ENCODE results near the gene ADCY5.

The ADCY5 gene

GRCh38 chr3:123406598-123406997 is 42.3 kb downstream of the ADCY5 start:
- no peak for DNase-seq (ENCODE audit: low read depth, low spot score)

- no peak for DNase-seq (ENCODE audit: low read depth, low spot score)
These were observed 42.9 kb downstream of the ADCY5 start for GRCh38 chr3:123405936-123406510.

DNA sequence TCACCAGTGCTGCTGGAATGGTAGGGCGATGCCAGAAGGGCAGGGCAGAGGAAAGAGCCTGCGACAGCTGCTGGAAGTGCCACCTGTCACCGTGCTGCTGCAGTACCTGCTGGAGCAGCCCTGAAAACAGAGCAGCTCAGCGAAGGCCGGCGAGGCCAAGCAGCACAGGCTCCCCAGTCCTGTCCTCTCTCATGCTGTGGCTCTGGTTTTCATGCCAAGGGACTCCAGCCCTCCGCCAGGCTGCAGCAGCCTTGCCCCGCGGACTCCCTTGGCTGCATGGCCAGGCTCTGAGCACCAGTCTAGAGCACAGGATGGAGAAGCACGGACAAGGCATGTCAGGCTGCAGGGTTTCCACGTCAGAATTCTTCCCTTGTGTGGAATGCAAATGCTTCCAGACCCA is 43.9 kb downstream of the ADCY5 start:
- DNase-seq (ENCODE audit: low read depth, low spot score): no peak

GRCh38 chr3:123404391-123404790 is 44.5 kb downstream of the ADCY5 start:
- no peak for DNase-seq (ENCODE audit: low read depth, low spot score)

GRCh38 chr3:123401836-123402530 is 46.9 kb downstream of the ADCY5 start:
- DNase-seq (ENCODE audit: low read depth, low spot score): no peak

DNA sequence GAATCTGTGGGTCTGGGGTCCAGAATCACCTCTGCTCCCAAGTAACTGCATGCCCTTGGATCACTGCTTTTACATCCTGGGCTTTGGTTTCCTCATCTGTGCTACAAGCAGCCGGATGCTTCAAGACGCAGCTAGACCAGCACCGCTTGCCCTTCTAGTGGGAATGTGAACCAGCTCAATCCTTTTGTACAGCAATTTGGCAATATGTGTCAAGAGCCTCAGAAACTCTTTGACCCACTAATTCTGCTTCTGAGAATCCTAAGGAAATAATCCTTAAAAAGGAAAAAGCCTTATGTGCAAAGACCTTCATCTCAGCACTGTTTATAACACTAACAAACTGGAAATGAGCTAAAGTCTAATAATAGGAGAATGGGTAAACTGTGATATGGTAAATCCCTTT is 48.7 kb downstream of the ADCY5 start:
- DNase-seq (ENCODE audit: low read depth, low spot score): no peak

- no peak for DNase-seq (ENCODE audit: low read depth, low spot score)
These were observed 49.2 kb downstream of the ADCY5 start for GRCh38 chr3:123399653-123400052.

GRCh38 chr3:123397921-123398785 is 50.7 kb downstream of the ADCY5 start:
- no peak for DNase-seq (ENCODE audit: low read depth, low spot score)

- DNase-seq (ENCODE audit: low read depth, low spot score): no peak
These were observed 51.8 kb downstream of the ADCY5 start for GRCh38 chr3:123397050-123397590.

GRCh38 chr3:123396171-123397049 is 52.5 kb downstream of the ADCY5 start:
- no peak for DNase-seq (ENCODE audit: low read depth, low spot score)

- no peak for DNase-seq (ENCODE audit: low read depth, low spot score)
These were observed 53.7 kb downstream of the ADCY5 start for GRCh38 chr3:123395235-123395634.

GRCh38 chr3:123394391-123395020 is 54.4 kb downstream of the ADCY5 start:
- no peak for DNase-seq (ENCODE audit: low read depth, low spot score)

DNA sequence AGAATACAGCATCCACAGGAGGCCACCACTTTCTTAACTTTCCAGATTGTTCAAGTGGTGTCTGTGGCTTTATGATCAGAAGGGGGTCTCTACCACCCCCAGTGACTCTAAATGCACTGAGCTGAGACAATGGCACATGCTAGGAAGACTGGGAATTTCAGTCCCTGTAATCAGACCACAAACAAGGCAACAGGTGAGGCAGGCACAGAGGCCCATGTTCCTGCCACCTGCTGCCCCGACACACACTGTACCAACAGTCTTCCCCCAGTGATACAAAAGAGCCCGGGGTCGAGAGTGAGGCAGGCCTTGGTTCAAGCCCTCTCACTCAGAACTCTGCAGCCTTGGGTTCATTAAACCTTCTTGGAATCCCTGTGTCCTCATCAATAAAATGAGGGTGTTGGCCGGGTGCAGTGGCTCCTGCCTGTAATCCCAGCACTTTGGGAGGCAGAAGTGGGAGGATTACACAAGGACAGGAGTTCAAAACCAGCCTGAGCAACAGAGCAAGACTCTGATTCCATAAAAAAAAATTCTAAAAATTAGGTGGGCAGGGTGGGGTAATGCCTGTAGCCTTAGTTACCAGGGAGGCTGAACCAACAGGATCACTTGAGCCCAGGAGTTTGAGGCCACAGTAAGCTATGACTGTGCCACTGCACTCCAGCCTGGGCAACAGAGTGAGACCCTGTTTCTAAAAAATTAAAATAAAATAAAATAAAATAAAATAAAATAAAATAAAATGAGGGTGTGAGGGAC is 55.8 kb downstream of the ADCY5 start:
- DNase-seq (ENCODE audit: low read depth, low spot score): no peak

- no peak for DNase-seq (ENCODE audit: low read depth, low spot score)
These were observed 56.5 kb downstream of the ADCY5 start for GRCh38 chr3:123392368-123392767.

DNA sequence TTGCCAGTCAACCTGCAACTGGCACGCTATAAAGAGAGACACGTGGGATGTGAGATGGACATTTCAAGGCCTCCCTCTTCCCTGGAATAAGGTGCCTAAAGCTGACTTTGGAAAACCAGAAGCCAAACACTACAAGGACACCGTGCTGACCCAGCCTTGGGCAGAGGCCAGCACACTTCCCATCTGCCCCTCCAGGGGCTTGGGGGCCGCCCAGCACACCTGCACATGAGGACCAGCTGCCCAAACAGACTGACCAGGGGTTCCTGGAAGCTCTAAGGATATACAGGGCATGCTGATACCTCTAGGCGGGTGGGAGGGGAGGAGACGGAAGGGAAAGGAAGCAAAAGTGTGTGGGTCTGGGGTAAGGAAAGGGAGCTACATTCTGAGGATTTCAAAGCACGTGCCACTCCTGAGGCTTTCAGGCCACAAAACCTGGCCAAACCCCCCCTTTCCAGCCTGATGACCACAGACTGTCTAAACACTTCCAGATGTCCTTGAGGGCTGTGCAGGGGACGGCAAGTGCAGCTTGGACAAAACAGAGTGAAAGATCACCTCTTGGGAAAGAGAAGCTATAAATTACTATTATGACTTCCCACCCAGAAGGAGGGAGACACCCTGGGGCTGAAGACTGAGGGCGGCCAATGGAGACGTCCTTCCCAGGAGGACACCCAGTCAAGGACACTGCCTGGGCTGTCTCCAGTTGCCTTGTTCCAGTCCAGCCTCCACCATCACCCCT is 57.9 kb downstream of the ADCY5 start:
- DNase-seq (ENCODE audit: low read depth, low spot score): no peak

GRCh38 chr3:123389628-123389918 is 59.3 kb downstream of the ADCY5 start:
- no peak for DNase-seq (ENCODE audit: low read depth, low spot score)

DNA sequence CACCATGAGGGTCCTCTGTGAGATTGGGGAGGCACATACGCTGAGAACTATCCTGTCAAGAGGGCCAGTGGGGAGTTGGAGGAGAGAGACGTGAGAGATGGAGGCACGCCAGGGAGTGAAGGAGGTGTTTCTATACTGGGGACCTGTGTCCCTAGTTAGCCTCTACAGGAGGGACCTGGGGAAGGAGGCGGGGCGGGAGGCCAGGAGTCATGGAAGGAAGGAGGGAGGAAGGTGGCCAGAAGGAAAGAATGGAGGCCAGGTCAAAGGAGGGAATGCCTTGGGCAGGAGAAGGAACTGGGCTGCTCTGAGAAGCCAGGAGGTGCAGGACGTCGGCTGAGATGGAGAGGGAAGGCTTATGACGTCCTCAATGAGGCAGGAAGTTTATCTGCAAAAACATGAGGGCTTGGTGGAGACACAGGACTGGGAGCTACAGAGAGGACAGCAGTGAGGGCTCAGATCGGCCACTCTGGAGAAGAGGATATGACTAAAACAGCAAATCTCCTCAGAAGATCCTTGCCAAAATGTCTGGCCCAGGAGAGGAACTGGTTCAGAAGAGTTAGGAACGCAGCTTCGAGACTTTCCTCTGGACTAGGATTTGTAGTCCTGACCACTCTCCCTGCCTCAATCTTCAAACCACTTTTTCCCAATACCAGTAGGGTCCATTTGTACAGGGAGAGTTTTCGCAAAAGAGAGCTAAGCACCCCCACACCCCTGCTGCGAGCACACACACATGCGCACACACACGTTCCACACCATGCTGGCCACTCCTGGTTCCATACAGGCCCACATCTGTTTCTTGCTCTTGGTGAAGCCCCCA is 59.9 kb downstream of the ADCY5 start:
- DNase-seq (ENCODE audit: low read depth, low spot score): no peak

DNA sequence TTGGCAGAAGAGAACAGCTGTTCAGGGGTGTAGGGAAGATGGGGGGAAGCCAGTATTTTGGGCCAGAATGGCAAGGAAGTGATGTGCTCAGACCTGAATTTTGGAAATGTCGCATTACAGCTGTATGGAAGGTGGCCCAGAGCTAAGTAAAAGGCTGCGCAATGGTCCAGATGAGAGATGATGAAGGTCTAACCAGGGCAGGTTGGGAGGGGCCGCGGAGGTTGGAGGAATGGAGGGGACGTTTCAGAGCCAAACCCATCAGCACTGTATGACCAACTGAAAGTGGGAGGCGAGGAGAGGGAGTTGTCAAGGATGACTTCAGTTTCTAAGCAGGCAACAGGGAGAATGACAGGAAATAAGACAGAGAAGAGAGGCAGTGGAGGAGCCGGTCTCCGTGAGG is 60.8 kb downstream of the ADCY5 start:
- no peak for DNase-seq (ENCODE audit: low read depth, low spot score)

- no peak for DNase-seq (ENCODE audit: low read depth, low spot score)
These were observed 61.4 kb downstream of the ADCY5 start for GRCh38 chr3:123387532-123387931.
